Mesothelial cell of epicardium (in vitro differentiated cells): ENCODE results near the gene HLA-F. TPM values are rescaled to one million over a fixed set of nuclear protein-coding genes. Genes with fewer than 3 reads are reported as not detected.

ENCODE experiments used
- DNase-seq, 2 experiments: peaks; one replicate each; pipeline ENCODE4 v3.0.0; 2021; ENCODE audit warnings: low spot score in 2 of 2; ENCODE audit not compliant: unreplicated experiment in 2 of 2
- H3K27ac Mint-ChIP-seq: 2 replicates; pipeline ENCODE4 v1.8.0; 2021; ENCODE audit warnings: mixed read lengths
- H3K27me3 Mint-ChIP-seq: 2 replicates; pipeline ENCODE4 v1.8.0; 2021; ENCODE audit warnings: low read depth, mixed read lengths
- H3K36me3 Mint-ChIP-seq: 2 replicates; pipeline ENCODE4 v1.8.0; 2021; ENCODE audit warnings: mixed read lengths
- H3K4me1 Mint-ChIP-seq: 2 replicates; pipeline ENCODE4 v1.8.0; 2021; ENCODE audit warnings: mixed read lengths
- H3K4me3 Mint-ChIP-seq: 2 replicates; pipeline ENCODE4 v1.8.0; 2021; ENCODE audit warnings: mild to moderate bottlenecking, moderate library complexity, mixed read lengths
- H3K9me3 Mint-ChIP-seq: 2 replicates; pipeline ENCODE4 v1.8.0; 2021; ENCODE audit warnings: mixed read lengths
- total RNA-seq: library from RNA; stranded (reverse); gene quantifications from 3 replicates; pipeline ENCODE4 v1.2.1, GENCODE V29; 2021
- TF ChIP-seq, protein P1 (sequence below): fragments of 200-600 bp; sonication (generic); IDR thresholded peaks from one replicate; pipeline ENCODE4 v1.5.0; 2021; ENCODE audit warnings: antibody characterized with exemption; ENCODE audit not compliant: unreplicated experiment

HLA-F gene
- total RNA-seq, 1 donor from 2014 or later = 2.1 TPM

DNA sequence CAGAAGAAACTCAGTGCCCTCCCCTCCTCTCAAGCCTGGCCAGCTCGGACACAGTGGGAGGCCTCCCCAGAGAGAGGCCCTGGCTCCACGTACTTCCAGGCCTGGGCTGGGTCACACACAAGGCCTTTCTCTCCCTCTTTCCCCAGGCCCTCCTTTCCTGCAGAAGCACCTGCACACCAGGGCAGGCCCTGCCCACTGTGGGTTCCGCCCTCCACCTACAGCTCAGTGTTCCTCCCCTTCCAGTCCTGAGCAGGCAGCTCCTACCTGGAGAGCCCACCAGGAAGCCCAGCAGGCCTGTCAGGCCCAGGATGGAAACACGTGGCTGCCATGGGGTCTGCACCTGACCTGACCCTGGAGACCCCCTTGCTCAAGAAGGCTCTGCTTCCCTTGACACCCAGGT is 18.9 kb downstream of the HLA-F start:
- peaks cover 77% of the 10 kb centered on the region for H3K27me3 Mint-ChIP-seq
- H3K4me3 Mint-ChIP-seq = no peak overlapping the region
- no peaks in the 10 kb centered on the region for H3K9me3 Mint-ChIP-seq
- TF ChIP-seq, protein P1, sequence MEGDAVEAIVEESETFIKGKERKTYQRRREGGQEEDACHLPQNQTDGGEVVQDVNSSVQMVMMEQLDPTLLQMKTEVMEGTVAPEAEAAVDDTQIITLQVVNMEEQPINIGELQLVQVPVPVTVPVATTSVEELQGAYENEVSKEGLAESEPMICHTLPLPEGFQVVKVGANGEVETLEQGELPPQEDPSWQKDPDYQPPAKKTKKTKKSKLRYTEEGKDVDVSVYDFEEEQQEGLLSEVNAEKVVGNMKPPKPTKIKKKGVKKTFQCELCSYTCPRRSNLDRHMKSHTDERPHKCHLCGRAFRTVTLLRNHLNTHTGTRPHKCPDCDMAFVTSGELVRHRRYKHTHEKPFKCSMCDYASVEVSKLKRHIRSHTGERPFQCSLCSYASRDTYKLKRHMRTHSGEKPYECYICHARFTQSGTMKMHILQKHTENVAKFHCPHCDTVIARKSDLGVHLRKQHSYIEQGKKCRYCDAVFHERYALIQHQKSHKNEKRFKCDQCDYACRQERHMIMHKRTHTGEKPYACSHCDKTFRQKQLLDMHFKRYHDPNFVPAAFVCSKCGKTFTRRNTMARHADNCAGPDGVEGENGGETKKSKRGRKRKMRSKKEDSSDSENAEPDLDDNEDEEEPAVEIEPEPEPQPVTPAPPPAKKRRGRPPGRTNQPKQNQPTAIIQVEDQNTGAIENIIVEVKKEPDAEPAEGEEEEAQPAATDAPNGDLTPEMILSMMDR = no peak
- no peaks in the 10 kb centered on the region for H3K36me3 Mint-ChIP-seq
- no peaks in the 10 kb centered on the region for H3K4me1 Mint-ChIP-seq
- H3K27ac Mint-ChIP-seq = no peak overlapping the region
- no peak for DNase-seq

DNA sequence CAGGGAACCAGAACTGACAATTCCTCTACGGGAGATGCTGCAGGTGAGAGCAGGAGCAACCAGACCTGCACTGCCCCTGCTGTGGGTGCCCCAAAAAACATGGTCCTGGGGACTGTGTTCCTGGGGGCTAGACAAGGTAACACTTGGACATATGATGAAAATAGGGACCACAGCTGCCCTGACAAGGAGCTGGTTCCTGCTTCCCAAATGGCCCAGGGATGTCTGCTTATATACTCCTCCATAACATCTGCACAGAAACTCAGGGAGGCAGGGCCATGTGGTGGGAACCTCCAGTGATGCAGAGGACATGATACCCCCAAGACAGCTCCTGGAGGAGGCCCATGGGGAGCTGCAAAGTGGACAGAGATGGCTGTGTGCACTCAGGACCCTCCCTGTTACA is 19.8 kb downstream of the HLA-F start:
- Mint-ChIP-seq H3K4me1 (peaks cover 3% of the 10 kb centered on the region), H3K36me3 (no peaks in the 10 kb centered on the region), H3K4me3 (no peak overlapping the region), H3K27ac (no peak overlapping the region), H3K27me3 (peaks cover 83% of the 10 kb centered on the region), H3K9me3 (no peaks in the 10 kb centered on the region)
- no peak for DNase-seq
- TF ChIP-seq, protein P1 = no peak

DNA sequence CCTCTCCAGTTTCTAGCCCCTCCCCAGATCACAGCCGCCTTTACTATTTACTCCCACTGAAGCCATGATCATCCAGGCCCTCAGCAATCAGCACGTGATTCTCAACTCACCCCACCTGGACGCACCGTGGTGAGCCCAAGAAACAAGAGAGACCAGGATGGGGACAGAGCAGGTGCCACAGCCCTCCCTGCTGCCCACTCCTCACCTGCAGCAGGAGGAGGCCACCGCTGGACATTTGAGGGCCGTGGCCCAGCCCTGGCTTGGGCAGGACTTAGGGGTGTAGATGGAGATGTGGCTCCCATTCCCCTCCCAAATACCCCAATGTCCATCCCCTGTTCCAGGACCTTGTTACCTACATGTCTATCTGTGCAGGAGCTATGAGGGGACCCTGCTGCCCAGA is 20.3 kb downstream of the HLA-F start:
- Mint-ChIP-seq H3K27me3 (peaks cover 86% of the 10 kb centered on the region), H3K9me3 (no peaks in the 10 kb centered on the region), H3K36me3 (no peaks in the 10 kb centered on the region), H3K27ac (no peak overlapping the region), H3K4me3 (no peak overlapping the region), H3K4me1 (peaks cover 8% of the 10 kb centered on the region)
- no peak for DNase-seq
- TF ChIP-seq, protein P1 = no peak

DNA sequence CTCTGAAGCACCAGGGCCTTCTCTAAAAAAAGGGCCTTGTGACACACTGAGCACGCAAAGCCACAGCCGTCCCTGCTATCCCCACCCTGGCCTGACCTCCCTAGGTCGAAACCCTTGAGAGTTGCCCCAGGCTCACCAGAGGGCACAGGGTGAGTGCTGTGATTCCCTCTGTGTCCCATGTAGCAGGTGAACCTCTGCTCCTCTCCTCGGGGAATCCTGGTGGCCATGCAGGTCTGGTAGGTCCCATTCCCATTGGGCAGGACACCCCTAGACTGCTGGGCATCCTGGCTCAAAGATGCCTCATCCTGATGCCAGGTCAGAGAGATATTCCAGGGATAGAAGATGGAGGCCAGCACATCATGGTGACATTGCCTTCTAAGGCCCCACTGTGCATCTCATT is 20.9 kb downstream of the HLA-F start:
- peaks cover 86% of the 10 kb centered on the region for H3K27me3 Mint-ChIP-seq
- no peak overlapping the region for H3K4me3 Mint-ChIP-seq
- H3K4me1 Mint-ChIP-seq = peaks cover 8% of the 10 kb centered on the region
- no peaks in the 10 kb centered on the region for H3K9me3 Mint-ChIP-seq
- H3K27ac Mint-ChIP-seq = no peak overlapping the region
- TF ChIP-seq, protein P1 = no peak
- H3K36me3 Mint-ChIP-seq = no peaks in the 10 kb centered on the region
- DNase-seq = no peak

DNA sequence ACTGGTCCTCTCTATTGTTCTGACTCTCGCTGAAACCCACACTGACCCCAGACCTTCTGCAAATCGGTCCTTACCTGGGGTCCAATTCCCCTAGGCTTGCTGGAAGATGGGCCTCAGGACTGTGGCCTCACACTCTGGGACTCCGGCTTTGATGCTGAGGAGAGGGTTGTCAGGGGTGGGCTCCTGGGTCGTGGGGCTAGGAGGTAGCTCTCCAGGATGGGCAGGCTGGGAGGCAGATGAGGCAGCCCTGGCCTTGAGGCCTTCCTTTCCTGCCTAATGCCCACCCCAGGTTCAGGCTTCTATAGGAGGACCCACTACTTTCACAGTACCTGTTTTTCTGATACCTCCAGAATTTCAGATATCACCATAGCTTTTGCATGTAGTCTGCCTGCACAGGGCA is 21.4 kb downstream of the HLA-F start:
- DNase-seq = no peak
- no peak overlapping the region for H3K27ac Mint-ChIP-seq
- H3K4me3 Mint-ChIP-seq = no peak overlapping the region
- peaks cover 86% of the 10 kb centered on the region for H3K27me3 Mint-ChIP-seq
- H3K36me3 Mint-ChIP-seq = no peaks in the 10 kb centered on the region
- peaks cover 8% of the 10 kb centered on the region for H3K4me1 Mint-ChIP-seq
- TF ChIP-seq, protein P1 = no peak
- no peaks in the 10 kb centered on the region for H3K9me3 Mint-ChIP-seq

DNA sequence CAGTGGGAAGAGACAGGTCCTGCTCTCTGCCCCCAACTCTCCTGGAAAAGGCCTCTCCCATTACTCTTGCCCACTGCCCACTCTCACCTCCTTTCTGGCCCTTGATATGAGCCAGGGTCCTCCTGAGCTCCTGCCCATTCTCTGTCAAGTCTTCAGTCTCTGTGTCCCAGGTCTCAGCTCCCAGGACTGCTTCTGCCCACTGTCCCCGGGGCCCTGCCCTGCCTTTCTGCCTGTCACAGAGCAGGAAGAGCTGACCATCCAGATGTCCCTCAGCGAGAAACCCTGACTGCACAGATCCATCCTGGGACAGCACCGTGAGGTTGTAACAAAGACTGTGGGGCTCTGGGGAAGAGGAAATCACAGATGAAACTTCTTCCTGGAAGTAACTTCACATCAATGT is 22.2 kb downstream of the HLA-F start:
- Mint-ChIP-seq H3K27me3 (peaks cover 86% of the 10 kb centered on the region), H3K36me3 (no peaks in the 10 kb centered on the region), H3K9me3 (no peaks in the 10 kb centered on the region), H3K4me1 (peaks cover 8% of the 10 kb centered on the region), H3K27ac (no peak overlapping the region), H3K4me3 (no peak overlapping the region)
- DNase-seq = no peak
- TF ChIP-seq, protein P1 = no peak
